ENCODE data around the gene LRR1.

Gene LRR1

GRCh38 chr14:49594347-49595091 is 4.2 kb upstream of the LRR1 start:
- in situ Hi-C loops (cut with HindIII; ENCODE audit: low pct_ligation_motif_present, low sequenced_read_pairs) = no loop called here
- no peak for TF ChIP-seq CTCF (IDR thresholded peaks at IDR 0.05; ENCODE audit: low read depth, low read length, missing control alignments)
- peak; percentile 81 for DNase-seq
- Histone ChIP-seq H3K36me3 (replicated peaks) (no peaks in the 10 kb centered on the region), H3K27me3 (replicated peaks) (no peaks in the 10 kb centered on the region), H3K4me3 (ENCODE audit: low read depth, low read length) (no peak overlapping the region), H3K27ac (peak overlapping the region; percentile 48)

- no peaks in the 10 kb centered on the region for H3K27me3 ChIP-seq (replicated peaks)
- no peaks in the 10 kb centered on the region for H3K36me3 ChIP-seq (replicated peaks)
- in situ Hi-C loops (cut with HindIII; ENCODE audit: low pct_ligation_motif_present, low sequenced_read_pairs) = no loop called here
- no peak for DNase-seq
- H3K4me3 ChIP-seq (ENCODE audit: low read depth, low read length) = peak overlapping the region; percentile 93
- H3K27ac ChIP-seq = peak overlapping the region; percentile 98
- no peak for TF ChIP-seq CTCF (IDR thresholded peaks at IDR 0.05; ENCODE audit: low read depth, low read length, missing control alignments)
Measured at GRCh38 chr14:49598189-49598484, 603 bp upstream of the LRR1 start.

GRCh38 chr14:49607583-49607982 is 8.8 kb downstream of the LRR1 start:
- in situ Hi-C loops (cut with HindIII; ENCODE audit: low pct_ligation_motif_present, low sequenced_read_pairs) = no loop called here
- no peaks in the 10 kb centered on the region for H3K27me3 ChIP-seq (replicated peaks)
- H3K36me3 ChIP-seq (replicated peaks) = peaks cover 7% of the 10 kb centered on the region
- no peak for DNase-seq
- no peak overlapping the region for H3K27ac ChIP-seq
- no peak overlapping the region for H3K4me3 ChIP-seq (ENCODE audit: low read depth, low read length)
- TF ChIP-seq CTCF (IDR thresholded peaks at IDR 0.05; ENCODE audit: low read depth, low read length, missing control alignments) = no peak

- Histone ChIP-seq H3K27ac (no peak overlapping the region), H3K4me3 (ENCODE audit: low read depth, low read length) (no peak overlapping the region), H3K36me3 (replicated peaks) (peaks cover 7% of the 10 kb centered on the region), H3K27me3 (replicated peaks) (no peaks in the 10 kb centered on the region)
- TF ChIP-seq CTCF (IDR thresholded peaks at IDR 0.05; ENCODE audit: low read depth, low read length, missing control alignments) = no peak
- DNase-seq = no peak
- in situ Hi-C loops (cut with HindIII; ENCODE audit: low pct_ligation_motif_present, low sequenced_read_pairs) = no loop called here
Measured at GRCh38 chr14:49612251-49612650, 13.5 kb downstream of the LRR1 start.

- no peak for DNase-seq
- H3K36me3 ChIP-seq (replicated peaks) = peaks cover 3% of the 10 kb centered on the region
- in situ Hi-C loops (cut with HindIII; ENCODE audit: low pct_ligation_motif_present, low sequenced_read_pairs) = no loop called here
Measured at GRCh38 chr14:49612671-49613070, 13.9 kb downstream of the LRR1 start.

More at GRCh38 chr14:49612671-49613070, 13.9 kb downstream of the LRR1 start:
- Histone ChIP-seq H3K4me3 (ENCODE audit: low read depth, low read length) (no peak overlapping the region), H3K27ac (no peak overlapping the region), H3K27me3 (replicated peaks) (no peaks in the 10 kb centered on the region)
- TF ChIP-seq CTCF (IDR thresholded peaks at IDR 0.05; ENCODE audit: low read depth, low read length, missing control alignments) = no peak
